GM12891 (cell line): ENCODE measurements around the gene RBMS3.

Source experiments
- POLR2AphosphoS5 ChIP-seq: IDR thresholded peaks from 2 replicates; pipeline ENCODE4 v1.6.1; 2011; ENCODE audit warnings: low read depth, low read length, control low read depth
- TAF1 ChIP-seq: IDR thresholded peaks from 2 replicates; pipeline ENCODE4 v1.6.1; 2011; ENCODE audit warnings: low read depth, low read length, control low read depth

GRCh38 chr3:29409409-29409808, 128.5 kb downstream of the RBMS3 start:
- TF ChIP-seq POLR2AphosphoS5 = no peak
- no peak for TF ChIP-seq TAF1
